Activated naive CD4-positive, alpha-beta T cell treated with anti-CD3 and anti-CD28 coated beads for 36 hours (primary cell): ENCODE data around the gene NHP2. TPM values are rescaled to one million over a fixed set of nuclear protein-coding genes. Genes with fewer than 3 reads are reported as not detected.
"Not testable (repeated sequence)": the region's sequence is repeated elsewhere in the genome, so short reads cannot be mapped to it uniquely, and the experiment has no call there.

Experiments
- CTCF ChIA-PET: fragments of 350-600 bp; sonication (Branson Sonifier 250); formaldehyde crosslinking; loops from one replicate; lab custom pipeline; 2021; ENCODE audit warnings: antibody characterized with exemption; lab: Charles Lee
- DNase-seq: peaks from one replicate; pipeline ENCODE4 v3.0.0-alpha.2; 2020
- H3K27ac Mint-ChIP-seq: one replicate; pipeline ENCODE4 v1.8.0; 2021; ENCODE audit warnings: mild to moderate bottlenecking, mixed read lengths
- H3K27me3 Mint-ChIP-seq: one replicate; pipeline ENCODE4 v1.8.0; 2021; ENCODE audit warnings: low read depth, mixed read lengths
- H3K36me3 Mint-ChIP-seq: one replicate; pipeline ENCODE4 v1.8.0; 2021; ENCODE audit warnings: low read depth, mixed read lengths
- H3K4me1 Mint-ChIP-seq: one replicate; pipeline ENCODE4 v1.8.0; 2021; ENCODE audit warnings: low read depth, mixed read lengths
- H3K4me3 Mint-ChIP-seq: one replicate; pipeline ENCODE4 v1.8.0; 2021; ENCODE audit warnings: mild to moderate bottlenecking, moderate library complexity, mixed read lengths
- H3K9me3 Mint-ChIP-seq: one replicate; pipeline ENCODE4 v1.8.0; 2021; ENCODE audit warnings: mixed read lengths
- intact Hi-C: fragments of 100-400 bp; cut with micrococcal nuclease; formaldehyde crosslinking; loops from one replicate; pipeline ENCODE4 v1.15.1; 2023
- total RNA-seq, 2 experiments: library from RNA; stranded (reverse); gene quantifications; one replicate each; pipeline ENCODE4 v1.2.3, GENCODE V29; 2021

The NHP2 gene
- total RNA-seq, 2 experiments from 2014 or later, result 289 to 298 TPM

- H3K27me3 Mint-ChIP-seq, result no peaks in the 10 kb centered on the region
- no peak overlapping the region for H3K4me3 Mint-ChIP-seq
- intact Hi-C loops, result loop anchor here (1.0 kb wide), 2 partner anchors 25 to 70 kb away; no protein-coding TSS in a partner anchor
- peaks cover 48% of the 10 kb centered on the region for H3K36me3 Mint-ChIP-seq
- peaks cover 40% of the 10 kb centered on the region for H3K4me1 Mint-ChIP-seq
- CTCF ChIA-PET, result interaction anchor here (0.8 to 9.1 kb wide), 7 partner anchors 11 to 71 kb away, joined by 3 to 76 read pairs (median 4); no protein-coding TSS in a partner anchor
- peak; percentile 83 for DNase-seq
- H3K27ac Mint-ChIP-seq, result peak overlapping the region; percentile 70
- H3K9me3 Mint-ChIP-seq, result no peaks in the 10 kb centered on the region
These were observed 7.5 kb downstream of the NHP2 start for GRCh38 chr5:178145965-178146820.

GRCh38 chr5:178143901-178144300, 9.8 kb downstream of the NHP2 start:
- H3K9me3 Mint-ChIP-seq, result no peaks in the 10 kb centered on the region
- CTCF ChIA-PET, result interaction anchor here (0.5 to 9.1 kb wide), 7 partner anchors 8 to 1000 kb away, joined by 3 to 76 read pairs (median 3); no protein-coding TSS in a partner anchor
- peaks cover 38% of the 10 kb centered on the region for H3K36me3 Mint-ChIP-seq
- H3K4me1 Mint-ChIP-seq, result peaks cover 20% of the 10 kb centered on the region
- no peak overlapping the region for H3K4me3 Mint-ChIP-seq
- intact Hi-C loops, result no loop called here
- no peak for DNase-seq
- no peaks in the 10 kb centered on the region for H3K27me3 Mint-ChIP-seq
- H3K27ac Mint-ChIP-seq, result no peak overlapping the region

GRCh38 chr5:178143246-178143645, 10.4 kb downstream of the NHP2 start:
- Mint-ChIP-seq H3K36me3 (peaks cover 38% of the 10 kb centered on the region), H3K27ac (no peak overlapping the region), H3K4me3 (no peak overlapping the region), H3K4me1 (peaks cover 18% of the 10 kb centered on the region), H3K27me3 (no peaks in the 10 kb centered on the region), H3K9me3 (no peaks in the 10 kb centered on the region)
- intact Hi-C loops, result no loop called here
- CTCF ChIA-PET, result interaction anchor here (0.6 to 9.1 kb wide), 4 partner anchors 9 to 68 kb away, joined by 3 to 76 read pairs (median 4); no protein-coding TSS in a partner anchor
- no peak for DNase-seq

GRCh38 chr5:178142642-178143041, 11.0 kb downstream of the NHP2 start:
- Mint-ChIP-seq H3K27me3 (no peaks in the 10 kb centered on the region), H3K36me3 (peaks cover 36% of the 10 kb centered on the region), H3K9me3 (no peaks in the 10 kb centered on the region), H3K27ac (no peak overlapping the region), H3K4me3 (no peak overlapping the region), H3K4me1 (peaks cover 17% of the 10 kb centered on the region)
- CTCF ChIA-PET, result interaction anchor here (1.0 to 9.1 kb wide), 3 partner anchors 10 to 67 kb away, joined by 3 to 76 read pairs (median 6); no protein-coding TSS in a partner anchor
- intact Hi-C loops, result no loop called here
- DNase-seq, result no peak

- Mint-ChIP-seq H3K9me3 (no peaks in the 10 kb centered on the region), H3K27ac (no peak overlapping the region), H3K4me3 (no peak overlapping the region), H3K27me3 (no peaks in the 10 kb centered on the region), H3K36me3 (peaks cover 36% of the 10 kb centered on the region), H3K4me1 (peaks cover 17% of the 10 kb centered on the region)
- no peak for DNase-seq
- CTCF ChIA-PET, result interaction anchor here (0.8 to 9.1 kb wide), 2 partner anchors 18 to 66 kb away, joined by 3 to 76 read pairs; no protein-coding TSS in a partner anchor
- intact Hi-C loops, result no loop called here
These were observed 12.1 kb downstream of the NHP2 start for GRCh38 chr5:178141550-178141949.

GRCh38 chr5:178137991-178138390, 15.7 kb downstream of the NHP2 start:
- intact Hi-C loops, result no loop called here
- H3K27me3 Mint-ChIP-seq, result no peaks in the 10 kb centered on the region
- H3K36me3 Mint-ChIP-seq, result peaks cover 31% of the 10 kb centered on the region
- CTCF ChIA-PET, result interaction anchor here (1.2 to 3.5 kb wide), 2 partner anchors 17 to 63 kb away, joined by 5 to 17 read pairs; no protein-coding TSS in a partner anchor
- H3K4me3 Mint-ChIP-seq, result no peak overlapping the region
- DNase-seq, result no peak
- H3K27ac Mint-ChIP-seq, result no peak overlapping the region
- H3K4me1 Mint-ChIP-seq, result peaks cover 22% of the 10 kb centered on the region
- no peaks in the 10 kb centered on the region for H3K9me3 Mint-ChIP-seq

GRCh38 chr5:178136990-178137389, 16.7 kb downstream of the NHP2 start:
- CTCF ChIA-PET, result interaction anchor here (1.2 to 3.5 kb wide), 2 partner anchors 16 to 62 kb away, joined by 5 to 17 read pairs; no protein-coding TSS in a partner anchor
- no peak for DNase-seq
- Mint-ChIP-seq H3K27me3 (no peaks in the 10 kb centered on the region), H3K27ac (no peak overlapping the region), H3K4me3 (no peak overlapping the region), H3K4me1 (peaks cover 27% of the 10 kb centered on the region), H3K9me3 (no peaks in the 10 kb centered on the region), H3K36me3 (peaks cover 26% of the 10 kb centered on the region)
- intact Hi-C loops, result no loop called here

GRCh38 chr5:178131446-178131996, 22.2 kb downstream of the NHP2 start:
- H3K27me3 Mint-ChIP-seq, result no peaks in the 10 kb centered on the region
- peaks cover 30% of the 10 kb centered on the region for H3K4me1 Mint-ChIP-seq
- no peaks in the 10 kb centered on the region for H3K9me3 Mint-ChIP-seq
- no peak for DNase-seq
- CTCF ChIA-PET, result interaction anchor here (1.2 to 1.5 kb wide), 2 partner anchors 10 to 55 kb away, joined by 4 to 6 read pairs; no protein-coding TSS in a partner anchor
- intact Hi-C loops, result loop anchor here (1.0 to 5.0 kb wide), 2 partner anchors 18 to 1764 kb away; partner anchors contain the start of genes ARL10 and N4BP3
- H3K4me3 Mint-ChIP-seq, result peak overlapping the region; percentile 85
- H3K27ac Mint-ChIP-seq, result peak overlapping the region; percentile 78
- peaks cover 13% of the 10 kb centered on the region for H3K36me3 Mint-ChIP-seq

- H3K27ac Mint-ChIP-seq, result peak within 1 kb of the TSS; percentile 84
These were observed 22.9 kb downstream of the NHP2 start, which contains the start of gene RMND5B for GRCh38 chr5:178130576-178131445. Gene RMND5B (plus strand): TSS chr5:178131014. CDS start chr5:178138120, 7,106 bp downstream.

GRCh38 chr5:178130234-178130575, 23.5 kb downstream of the NHP2 start:
- peak overlapping the region; percentile 85 for H3K4me3 Mint-ChIP-seq
- peak overlapping the region; percentile 84 for H3K27ac Mint-ChIP-seq
- not testable (repeated sequence) for H3K36me3 Mint-ChIP-seq, DNase-seq, H3K9me3 Mint-ChIP-seq, H3K27me3 Mint-ChIP-seq
- CTCF ChIA-PET, result interaction anchor here (0.6 to 0.7 kb wide), 3 partner anchors 9 to 38 kb away, joined by 3 to 5 read pairs (median 5); no protein-coding TSS in a partner anchor
- intact Hi-C loops, result loop anchor here (1.0 to 5.0 kb wide), 3 partner anchors 9 to 1763 kb away; partner anchors contain the start of gene ARL10
- H3K4me1 Mint-ChIP-seq, result peaks cover 27% of the 10 kb centered on the region

More at GRCh38 chr5:178130576-178131445, 22.9 kb downstream of the NHP2 start, which contains the start of gene RMND5B:
- CTCF ChIA-PET, result no interaction called here
- H3K27me3 Mint-ChIP-seq, result no peaks in the 10 kb centered on the region
- peaks cover 30% of the 10 kb centered on the region for H3K4me1 Mint-ChIP-seq
- H3K36me3 Mint-ChIP-seq, result peaks cover 13% of the 10 kb centered on the region
- peak within 1 kb of the TSS; percentile 85 for H3K4me3 Mint-ChIP-seq
- no peaks in the 10 kb centered on the region for H3K9me3 Mint-ChIP-seq
- intact Hi-C loops, result loop anchor here (1.0 to 5.0 kb wide), 4 partner anchors 10 to 1764 kb away; partner anchors contain the start of genes ARL10 and N4BP3
- DNase-seq, result peak; percentile 85

- H3K4me3 Mint-ChIP-seq, result peak overlapping the region; percentile 85
- intact Hi-C loops, result no loop called here
These were observed 24.4 kb downstream of the NHP2 start for GRCh38 chr5:178129296-178129695.

More at GRCh38 chr5:178129296-178129695, 24.4 kb downstream of the NHP2 start:
- peaks cover 8% of the 10 kb centered on the region for H3K36me3 Mint-ChIP-seq
- CTCF ChIA-PET, result interaction anchor here (0.6 to 1.0 kb wide), 2 partner anchors 10 to 934 kb away, joined by 4 to 6 read pairs; no protein-coding TSS in a partner anchor
- no peak overlapping the region for H3K27ac Mint-ChIP-seq
- no peaks in the 10 kb centered on the region for H3K9me3 Mint-ChIP-seq
- H3K4me1 Mint-ChIP-seq, result peaks cover 24% of the 10 kb centered on the region
- H3K27me3 Mint-ChIP-seq, result no peaks in the 10 kb centered on the region
- no peak for DNase-seq
